GM12878 (cell line): Measurements from ENCODE around the gene KRT20. TPM values are rescaled to one million over a fixed set of nuclear protein-coding genes. Genes with fewer than 3 reads are reported as not detected.
A peak's percentile ranks its signal among the peaks of the same experiment; 100 is the strongest.

Source experiments
- ATAC-seq: fragments of 200-7000 bp; cut with Tn5 transposase; 3 replicates; pipeline ENCODE4 v1.9.1; 2020; ENCODE audit warnings: mild to moderate bottlenecking, moderate library complexity
- BruUV-seq: library from RNA; stranded (reverse); fragments of 400-500 nt; replicated peaks from 2 replicates; lab custom pipeline; 2021; lab: Mats Ljungman, UMichigan
- CTCF ChIA-PET: fragments of 300-600 bp; sonication (Branson Sonifier 250); formaldehyde crosslinking; extraction: SDS; loops from one replicate; lab custom pipeline; 2021; ENCODE audit warnings: inconsistent platforms; lab: Yijun Ruan, JAX
- POLR2A ChIA-PET: fragments of 350-600 bp; formaldehyde crosslinking; extraction: SDS; loops from one replicate; lab custom pipeline; 2021; ENCODE audit warnings: inconsistent platforms; lab: Charles Lee
- RAD21 ChIA-PET: fragments of 300-600 bp; sonication (Branson Sonifier 250); formaldehyde crosslinking; loops from one replicate; lab custom pipeline; 2023; ENCODE audit warnings: antibody characterized with exemption; ENCODE audit not compliant: unreplicated experiment; lab: Charles Lee
- SMC1A ChIA-PET: fragments of 300-600 bp; sonication (Branson Sonifier 250); formaldehyde crosslinking; loops from one replicate; lab custom pipeline; 2023; ENCODE audit not compliant: unreplicated experiment, uncharacterized antibody; lab: Charles Lee
- DNase-seq: peaks from one replicate; pipeline ENCODE4 v3.0.0-alpha.2; 2011; ENCODE audit warnings: low read depth, low spot score
- FAIRE-seq: peaks from 3 replicates; lab custom pipeline; 2011; peaks lifted over from hg19 to GRCh38; lab: Jason Lieb, UNC
- H2AFZ ChIP-seq: 2 replicates; pipeline ENCODE4 v1.6.0; 2011; ENCODE audit warnings: low read depth, low read length, control low read depth; ENCODE audit not compliant: control insufficient read depth
- H3K27ac ChIP-seq: 2 replicates; pipeline ENCODE4 v1.5.1; 2011; ENCODE audit warnings: control low read depth; ENCODE audit not compliant: control insufficient read depth, insufficient read depth
- H3K27me3 ChIP-seq, 2 experiments: replicated peaks in 1 of 2; 2 replicates each; pipeline versions ENCODE4 v1.6.0 to v1.6.1; 2011; ENCODE audit warnings: low read length in 1 of 2; ENCODE audit not compliant: control insufficient read depth in 2 of 2, insufficient read depth in 2 of 2
- H3K36me3 ChIP-seq, 2 experiments: 2 replicates each; pipeline ENCODE4 v1.5.1; 2011; ENCODE audit warnings: low read length in 1 of 2; ENCODE audit not compliant: control insufficient read depth in 2 of 2, insufficient read depth in 2 of 2
- H3K4me1 ChIP-seq: 2 replicates; pipeline ENCODE4 v1.6.1; 2011; ENCODE audit warnings: mild to moderate bottlenecking, low read length, moderate library complexity, mixed read lengths; ENCODE audit not compliant: control insufficient read depth, insufficient read depth
- H3K4me2 ChIP-seq: 2 replicates; pipeline ENCODE4 v1.6.0; 2011; ENCODE audit warnings: control low read depth; ENCODE audit not compliant: control insufficient read depth, insufficient read depth
- H3K4me3 ChIP-seq: fragments of 200-600 bp; sonication (generic); 2 replicates; pipeline ENCODE4 v1.5.1; 2016
- H3K79me2 ChIP-seq: 2 replicates; pipeline ENCODE4 v1.6.0; 2011; ENCODE audit warnings: low read length; ENCODE audit not compliant: control insufficient read depth, insufficient read depth
- H3K9ac ChIP-seq: 2 replicates; pipeline ENCODE4 v1.8.0; 2011; ENCODE audit warnings: low read length, control low read depth, mixed read lengths; ENCODE audit not compliant: control insufficient read depth, insufficient read depth
- H3K9me3 ChIP-seq: replicated peaks from 3 replicates; pipeline ENCODE4 v1.5.1; 2011; ENCODE audit warnings: mild to moderate bottlenecking, low read length; ENCODE audit not compliant: control insufficient read depth, insufficient read depth
- H4K20me1 ChIP-seq: 2 replicates; pipeline ENCODE4 v1.6.0; 2011; ENCODE audit not compliant: control insufficient read depth, insufficient read depth
- CBFB ChIP-seq: IDR thresholded peaks from 2 replicates; pipeline ENCODE4 v1.6.1; 2016; ENCODE audit warnings: antibody characterized with exemption, low read depth
- CBX5 ChIP-seq: sonication (generic); IDR thresholded peaks from 2 replicates; pipeline ENCODE4 v1.6.1; 2016; ENCODE audit warnings: low read depth, moderate library complexity, mild to moderate bottlenecking, inconsistent platforms
- POLR2AphosphoS5 ChIP-seq: IDR thresholded peaks from 2 replicates; pipeline ENCODE4 v1.6.1; 2011; ENCODE audit warnings: mild to moderate bottlenecking, low read length, inconsistent platforms
- RBBP5 ChIP-seq: fragments of 200-600 bp; sonication (generic); conservative IDR thresholded peaks from 2 replicates; pipeline ENCODE4 v1.6.1; 2016
- ZZZ3 ChIP-seq: IDR thresholded peaks from 2 replicates; pipeline ENCODE4 v1.6.1; 2011; ENCODE audit warnings: low read depth; ENCODE audit not compliant: control insufficient read depth, insufficient read length
- WGBS: methylation state at CpG from one replicate; pipeline ENCODE4 v1.1.6; 2016; ENCODE audit warnings: low lambda C conversion rate; ENCODE audit not compliant: insufficient replicate concordance, insufficient coverage; ENCODE audit errors: missing lambda C conversion rate; 5-methylcytosine and 5-hydroxymethylcytosine counted together
- in situ Hi-C: fragments of 300-500 bp; cut with MboI; formaldehyde crosslinking; loops from 9 replicates; pipeline ENCODE4 v1.14.3; 2018; ENCODE audit warnings: mixed read lengths
- intact Hi-C: fragments of 100-400 bp; cut with micrococcal nuclease; formaldehyde crosslinking; loops from one replicate; pipeline ENCODE4 v1.14.2; 2022; ENCODE audit not compliant: unreplicated experiment
- polyA plus RNA-seq, 11 experiments: library from polyadenylated mRNA; depleted of rRNA in 4 of 11; unstranded in 6 of 11; stranded (reverse) in 5 of 11; fragments of >200 nt; fragmentation: Nextera tagmentation in 4 of 11; fragmentation: Illumina TruSeq in 1 of 11; extraction: Ambion mirVana in 4 of 11; extraction: Trizol in 1 of 11; gene quantifications; 1 replicate in 1 of 11; 2 replicates in 10 of 11; pipeline versions ENCODE4 v1.2.1 to v1.2.3, GENCODE V29; 2011 to 2016; ENCODE audit warnings: inconsistent platforms in 2 of 11, missing spikeins in 2 of 11, low read depth in 1 of 11
- total RNA-seq, 4 experiments: library from RNA; depleted of rRNA in 3 of 4; stranded (reverse); fragments of >200 nt in 3 of 4; fragmentation: Illumina TruSeq in 1 of 4; extraction: Trizol in 1 of 4; gene quantifications; 2 replicates each; pipeline versions ENCODE4 v1.2.1 to v1.2.3, GENCODE V29; 2013 to 2021
- TF ChIP-seq, protein P1 (sequence below): fragments of 150-350 bp; IDR thresholded peaks from 2 replicates; pipeline ENCODE4 v1.6.1; 2016; ENCODE audit warnings: low read depth, low read length
- TF ChIP-seq, protein P2 (sequence below): IDR thresholded peaks from 2 replicates; pipeline ENCODE4 v1.6.1; 2012; ENCODE audit warnings: low read depth, low read length, improper control_type of control experiment

The KRT20 gene
- total and polyA plus RNA-seq, 10 of the 15 experiments (the other 5 are each of a cell fraction or from before 2014, with no cell fraction given): 0.23 TPM; not detected in 9

DNA sequence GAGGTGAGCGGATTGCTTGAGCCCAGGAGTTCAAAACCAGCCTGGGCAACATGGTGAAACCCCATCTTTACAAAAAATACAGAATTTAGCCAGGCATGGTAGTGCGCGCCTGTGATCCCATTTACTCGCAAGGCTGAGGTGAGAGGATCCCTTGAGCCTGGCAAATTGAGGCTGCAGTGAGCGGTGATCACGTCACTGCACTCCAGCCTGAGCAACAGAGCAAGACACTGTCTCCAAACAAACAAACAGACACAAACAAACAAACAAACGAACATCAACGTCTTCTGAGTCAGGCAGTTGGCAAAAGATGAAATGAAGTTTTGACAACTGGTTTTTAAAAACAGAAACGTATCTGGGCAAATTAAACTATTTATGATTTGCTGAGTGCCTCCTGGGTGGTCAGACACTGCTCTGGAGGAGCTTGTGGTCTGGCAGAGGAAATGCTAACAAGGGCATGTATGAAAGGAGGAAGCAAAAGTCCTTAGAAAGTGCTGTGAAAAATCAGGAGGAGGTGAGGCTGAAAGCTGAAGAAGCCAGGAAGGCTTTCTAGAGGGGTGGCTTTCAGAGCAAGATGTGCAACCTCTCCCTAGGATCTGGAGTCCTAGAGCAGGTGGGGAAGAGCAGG is 10.2 kb upstream of the KRT20 start (continued):
- TF ChIP-seq, protein P1, sequence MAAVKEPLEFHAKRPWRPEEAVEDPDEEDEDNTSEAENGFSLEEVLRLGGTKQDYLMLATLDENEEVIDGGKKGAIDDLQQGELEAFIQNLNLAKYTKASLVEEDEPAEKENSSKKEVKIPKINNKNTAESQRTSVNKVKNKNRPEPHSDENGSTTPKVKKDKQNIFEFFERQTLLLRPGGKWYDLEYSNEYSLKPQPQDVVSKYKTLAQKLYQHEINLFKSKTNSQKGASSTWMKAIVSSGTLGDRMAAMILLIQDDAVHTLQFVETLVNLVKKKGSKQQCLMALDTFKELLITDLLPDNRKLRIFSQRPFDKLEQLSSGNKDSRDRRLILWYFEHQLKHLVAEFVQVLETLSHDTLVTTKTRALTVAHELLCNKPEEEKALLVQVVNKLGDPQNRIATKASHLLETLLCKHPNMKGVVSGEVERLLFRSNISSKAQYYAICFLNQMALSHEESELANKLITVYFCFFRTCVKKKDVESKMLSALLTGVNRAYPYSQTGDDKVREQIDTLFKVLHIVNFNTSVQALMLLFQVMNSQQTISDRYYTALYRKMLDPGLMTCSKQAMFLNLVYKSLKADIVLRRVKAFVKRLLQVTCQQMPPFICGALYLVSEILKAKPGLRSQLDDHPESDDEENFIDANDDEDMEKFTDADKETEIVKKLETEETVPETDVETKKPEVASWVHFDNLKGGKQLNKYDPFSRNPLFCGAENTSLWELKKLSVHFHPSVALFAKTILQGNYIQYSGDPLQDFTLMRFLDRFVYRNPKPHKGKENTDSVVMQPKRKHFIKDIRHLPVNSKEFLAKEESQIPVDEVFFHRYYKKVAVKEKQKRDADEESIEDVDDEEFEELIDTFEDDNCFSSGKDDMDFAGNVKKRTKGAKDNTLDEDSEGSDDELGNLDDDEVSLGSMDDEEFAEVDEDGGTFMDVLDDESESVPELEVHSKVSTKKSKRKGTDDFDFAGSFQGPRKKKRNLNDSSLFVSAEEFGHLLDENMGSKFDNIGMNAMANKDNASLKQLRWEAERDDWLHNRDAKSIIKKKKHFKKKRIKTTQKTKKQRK: no peak

DNA sequence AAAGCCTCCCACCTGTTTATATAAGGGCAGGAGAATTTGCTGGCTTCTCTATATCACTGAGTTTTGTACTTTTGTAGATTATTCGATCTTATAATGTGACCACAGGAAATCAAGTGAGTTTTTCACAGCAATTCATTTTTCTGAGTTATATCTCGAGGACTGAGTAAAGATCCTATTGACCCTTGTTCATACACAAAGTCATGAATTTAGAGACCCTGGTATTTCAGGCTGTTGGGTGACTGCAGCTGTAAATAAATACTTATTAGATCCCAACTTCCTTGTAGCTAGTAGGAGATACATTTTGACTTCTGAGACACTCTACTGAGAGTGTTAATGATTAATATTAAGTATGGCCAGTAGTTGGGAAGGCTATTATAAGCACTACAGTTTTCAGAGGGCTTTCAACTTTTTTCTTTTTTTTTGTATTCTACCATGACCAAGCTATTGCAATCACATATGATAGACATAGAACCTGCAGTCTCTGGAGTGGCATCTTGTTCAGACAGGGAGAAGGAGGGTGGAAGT is 3.2 kb upstream of the KRT20 start:
- in situ Hi-C loops: no loop called here
- Histone ChIP-seq H4K20me1 (no peaks in the 10 kb centered on the region; the same call in 1 of the 2 replicates), H2AFZ (no peak overlapping the region), H3K79me2 (no peaks in the 10 kb centered on the region), H3K4me2 (no peak overlapping the region), H3K4me3 (no peak overlapping the region), H3K27me3 (peaks cover 0 to 2% of the 10 kb centered on the region in 2 experiments; a peak in 2 of 4 replicates), H3K4me1 (no peaks in the 10 kb centered on the region), H3K9ac (no peak overlapping the region), H3K36me3 (no peaks in the 10 kb centered on the region), H3K27ac (no peak overlapping the region), H3K9me3 (no peaks in the 10 kb centered on the region)
- ChIA-PET POLR2A (no interaction called here), SMC1A (no interaction called here), RAD21 (no interaction called here), CTCF (no interaction called here)
- FAIRE-seq (peak; percentile 7), ATAC-seq (no peak), DNase-seq (no peak)
- BruUV-seq: no TSS peak
- TF ChIP-seq POLR2AphosphoS5 (no peak), CBFB (no peak), ZZZ3 (no peak), RBBP5 (no peak), CBX5 (no peak)
- TF ChIP-seq, protein P2, sequence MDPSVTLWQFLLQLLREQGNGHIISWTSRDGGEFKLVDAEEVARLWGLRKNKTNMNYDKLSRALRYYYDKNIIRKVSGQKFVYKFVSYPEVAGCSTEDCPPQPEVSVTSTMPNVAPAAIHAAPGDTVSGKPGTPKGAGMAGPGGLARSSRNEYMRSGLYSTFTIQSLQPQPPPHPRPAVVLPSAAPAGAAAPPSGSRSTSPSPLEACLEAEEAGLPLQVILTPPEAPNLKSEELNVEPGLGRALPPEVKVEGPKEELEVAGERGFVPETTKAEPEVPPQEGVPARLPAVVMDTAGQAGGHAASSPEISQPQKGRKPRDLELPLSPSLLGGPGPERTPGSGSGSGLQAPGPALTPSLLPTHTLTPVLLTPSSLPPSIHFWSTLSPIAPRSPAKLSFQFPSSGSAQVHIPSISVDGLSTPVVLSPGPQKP: no peak
- intact Hi-C loops: no loop called here
- 0% methylated on average over 2 of the region's 2 CpGs for WGBS
